HG03103 (cell line): ENCODE data around the gene MRPL38.
"Not testable (repeated sequence)": the region's sequence is repeated elsewhere in the genome, so short reads cannot be mapped to it uniquely, and the experiment has no call there.

Experiments used
- ATAC-seq: cut with Tn5 transposase; IDR thresholded peaks from one replicate; pipeline ENCODE4 v1.9.1; 2021; ENCODE audit warnings: low read depth; ENCODE audit not compliant: unreplicated experiment

MRPL38 gene

DNA sequence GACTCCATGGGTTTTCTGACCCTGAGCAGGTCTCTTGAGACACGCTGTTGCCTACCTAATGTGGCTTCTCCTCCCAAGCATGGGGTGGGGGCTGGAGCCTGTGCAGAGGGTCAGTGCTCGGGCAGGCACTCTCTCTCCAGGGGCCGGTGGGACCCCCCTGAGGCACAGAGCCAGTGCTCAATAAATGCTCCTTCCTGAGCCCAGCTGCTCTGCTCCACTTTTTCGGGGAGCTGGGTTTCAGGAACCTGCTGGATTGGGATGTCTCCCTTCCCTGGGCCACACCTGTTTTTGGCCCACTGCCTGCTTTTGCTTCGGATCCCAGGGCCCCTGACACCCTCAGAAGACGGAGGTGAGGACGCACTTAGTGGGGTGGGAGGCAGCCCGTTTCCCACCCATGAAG, 6.6 kb downstream of the MRPL38 start:
- ATAC-seq: no peak

GRCh38 chr17:75897160-75898019, 7.3 kb downstream of the MRPL38 start:
- no peak for ATAC-seq

- ATAC-seq: peak; percentile 48
Measured at GRCh38 chr17:75896415-75897159, 8.1 kb downstream of the MRPL38 start, which contains the start of gene TRIM65. Gene TRIM65, minus strand, starts transcription at chr17:75896951. Its CDS starts 14 bp downstream, at chr17:75896937.

- ATAC-seq: no peak
Measured at GRCh38 chr17:75895370-75896155, 9.1 kb downstream of the MRPL38 start.

DNA sequence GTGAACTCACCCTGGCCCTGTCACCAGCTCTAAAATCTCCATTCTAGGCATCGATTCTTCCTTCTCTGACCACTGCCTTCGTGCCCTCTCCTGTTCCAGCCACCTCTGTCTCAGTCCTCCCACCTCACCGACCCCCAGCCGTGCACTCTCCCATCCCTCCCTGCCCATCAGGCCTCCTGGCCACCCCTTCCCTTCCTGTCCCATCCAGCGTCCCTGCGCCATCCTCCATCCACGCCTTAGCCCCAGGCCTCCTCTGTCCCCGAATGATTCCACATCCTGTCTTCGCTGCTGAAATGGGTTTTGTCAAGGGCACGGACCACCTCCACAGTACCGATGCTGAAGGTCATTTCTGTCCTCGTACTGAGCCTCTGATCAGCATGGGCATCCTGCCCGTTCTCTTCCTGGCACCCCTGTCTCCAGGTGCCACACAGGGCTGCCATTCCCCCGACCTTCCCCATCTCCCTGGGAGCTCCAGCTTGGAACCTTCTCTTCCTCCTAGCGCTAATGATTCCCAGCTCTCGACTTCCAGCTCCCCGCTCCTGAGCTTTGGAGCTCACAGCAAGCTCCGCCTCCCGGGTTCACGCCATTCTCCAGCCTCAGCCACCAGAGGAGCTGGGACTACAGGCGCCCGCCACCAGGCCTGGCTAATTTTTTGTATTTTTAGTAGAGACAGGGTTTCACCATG, 10.5 kb downstream of the MRPL38 start:
- ATAC-seq: no peak

GRCh38 chr17:75893305-75894048, 11.2 kb downstream of the MRPL38 start:
- no peak for ATAC-seq

DNA sequence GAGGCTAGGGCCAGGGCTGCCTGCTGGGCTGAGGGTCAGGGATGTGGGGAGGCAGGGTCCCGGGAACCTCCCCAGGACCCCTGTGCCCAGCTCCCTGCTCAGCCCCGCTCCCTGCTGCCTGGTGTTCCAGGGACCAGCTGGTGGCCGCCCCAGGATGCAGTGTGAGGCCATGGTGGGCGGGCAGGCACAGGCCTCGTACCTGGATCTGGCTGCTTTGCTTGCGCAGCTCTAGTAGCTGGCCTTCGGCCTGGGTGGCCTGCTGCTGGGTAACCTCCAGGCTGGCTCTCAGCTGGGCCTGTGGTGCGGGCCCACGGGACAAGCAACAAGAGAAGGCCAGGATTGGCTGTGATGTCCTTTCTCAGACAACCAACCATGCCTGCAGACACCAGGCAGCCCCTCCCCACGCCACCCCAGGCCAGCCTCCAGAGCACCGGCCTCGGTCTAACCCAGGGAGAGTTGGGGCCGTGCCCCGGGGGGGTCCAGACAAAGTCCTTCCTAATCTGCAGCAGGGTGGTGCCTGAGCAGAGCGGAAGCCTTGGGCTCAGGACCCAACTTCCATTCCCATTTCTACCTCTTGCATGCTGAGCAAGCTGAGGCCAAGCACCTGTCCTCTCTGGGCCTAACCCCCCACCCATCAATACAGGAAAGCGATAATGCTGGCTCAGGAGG, 12.0 kb downstream of the MRPL38 start:
- ATAC-seq: no peak

DNA sequence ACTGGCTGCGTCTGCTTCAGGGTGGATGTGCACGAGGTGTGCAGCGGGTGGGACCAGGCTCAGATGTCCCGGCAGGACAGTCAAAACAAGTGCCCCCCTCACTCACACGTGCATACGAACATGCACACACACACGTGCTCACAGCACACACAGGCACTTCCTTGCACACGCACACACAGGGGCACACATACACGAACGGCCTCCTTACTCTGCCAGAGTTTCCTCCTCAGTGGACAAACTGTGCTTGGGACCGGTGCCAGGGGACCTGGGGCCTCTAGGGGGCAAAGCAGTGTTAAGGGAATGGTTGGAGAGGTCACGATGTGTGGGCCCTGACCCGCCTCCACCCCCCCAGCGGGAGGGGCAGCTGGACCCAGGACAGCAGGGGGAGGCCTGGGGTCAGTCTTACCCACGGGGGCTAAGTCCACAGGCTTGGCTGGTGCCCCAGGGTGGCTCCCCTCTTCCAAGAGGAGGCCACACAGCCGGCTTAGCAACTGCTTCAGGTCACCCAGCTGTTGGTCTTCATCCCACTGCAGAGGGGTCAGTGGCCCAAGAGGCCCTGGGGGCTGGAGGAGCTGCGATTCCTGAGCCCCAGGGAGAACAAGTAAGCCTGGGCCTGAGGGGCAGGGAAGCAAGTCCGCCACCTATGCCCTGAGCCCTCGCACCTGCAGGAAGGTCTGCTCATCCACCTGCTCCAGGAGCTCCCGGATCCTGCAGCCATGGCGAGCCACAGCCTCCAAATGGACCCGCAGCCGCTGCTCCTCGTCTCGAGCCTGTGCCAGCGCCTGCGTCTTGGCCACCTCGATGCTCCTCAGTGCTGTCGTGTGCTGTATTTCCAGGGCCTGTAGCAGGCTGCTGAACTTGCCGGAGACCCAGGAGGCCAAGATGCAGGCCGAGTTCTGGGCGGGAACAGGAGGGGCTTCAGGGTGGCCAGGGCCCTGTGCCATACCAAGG, 12.8 kb downstream of the MRPL38 start:
- ATAC-seq: no peak

DNA sequence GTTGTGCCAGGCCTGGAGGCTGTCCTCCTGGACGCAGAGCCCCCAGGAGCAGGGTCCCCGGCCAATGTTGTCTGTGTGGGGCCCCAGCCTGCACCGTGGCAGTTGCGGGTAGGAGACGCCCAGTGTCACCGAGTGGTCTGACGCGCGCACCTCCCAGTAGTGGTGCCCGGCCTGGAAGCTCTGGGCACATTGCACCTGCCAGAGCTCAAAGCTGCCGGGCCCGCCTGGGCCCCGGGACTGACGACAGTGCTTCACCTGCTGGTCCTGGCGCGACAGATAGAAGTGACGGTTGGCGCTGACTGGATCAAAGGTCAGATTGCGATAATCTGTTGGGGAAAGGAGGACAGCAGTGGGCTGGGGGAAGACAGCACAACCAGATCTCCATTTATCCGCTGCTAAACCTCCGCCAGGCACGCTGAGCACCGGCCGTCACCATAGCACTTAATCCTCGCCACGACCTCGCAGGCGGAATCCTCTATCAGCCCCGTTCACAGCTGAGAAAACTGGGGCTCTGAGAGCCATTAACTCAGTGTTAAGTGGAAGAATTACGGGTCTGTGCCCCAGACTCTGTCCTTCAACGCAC, 13.6 kb downstream of the MRPL38 start:
- ATAC-seq: no peak

- no peak for ATAC-seq
Measured at GRCh38 chr17:75889454-75889853, 15.2 kb downstream of the MRPL38 start.

DNA sequence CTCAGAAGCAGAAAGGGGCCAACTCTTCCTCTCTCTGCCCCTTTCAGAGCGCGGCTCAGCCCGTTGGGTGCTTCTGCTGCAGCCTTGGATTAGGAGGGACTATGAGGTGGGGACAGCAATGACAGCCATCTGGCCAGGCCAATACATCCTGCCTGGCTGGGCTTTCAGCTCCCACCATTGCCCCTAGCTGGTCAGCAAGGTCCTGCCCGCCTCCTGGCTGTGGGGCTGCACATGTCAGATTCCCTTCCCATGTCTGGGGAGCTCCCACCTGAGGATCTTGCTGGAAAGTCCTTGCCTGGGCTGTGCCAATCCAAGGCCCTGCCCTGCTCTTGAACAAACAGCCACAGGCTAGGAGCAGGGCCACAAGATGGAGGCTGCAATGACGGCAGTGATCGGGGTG, 16.2 kb downstream of the MRPL38 start:
- no peak for ATAC-seq

GRCh38 chr17:75885860-75886259, 18.8 kb downstream of the MRPL38 start:
- ATAC-seq: not testable (repeated sequence)

- no peak for ATAC-seq
Measured at GRCh38 chr17:75885431-75885830, 19.3 kb downstream of the MRPL38 start.

GRCh38 chr17:75881678-75882454, 22.8 kb downstream of the MRPL38 start:
- ATAC-seq: no peak

DNA sequence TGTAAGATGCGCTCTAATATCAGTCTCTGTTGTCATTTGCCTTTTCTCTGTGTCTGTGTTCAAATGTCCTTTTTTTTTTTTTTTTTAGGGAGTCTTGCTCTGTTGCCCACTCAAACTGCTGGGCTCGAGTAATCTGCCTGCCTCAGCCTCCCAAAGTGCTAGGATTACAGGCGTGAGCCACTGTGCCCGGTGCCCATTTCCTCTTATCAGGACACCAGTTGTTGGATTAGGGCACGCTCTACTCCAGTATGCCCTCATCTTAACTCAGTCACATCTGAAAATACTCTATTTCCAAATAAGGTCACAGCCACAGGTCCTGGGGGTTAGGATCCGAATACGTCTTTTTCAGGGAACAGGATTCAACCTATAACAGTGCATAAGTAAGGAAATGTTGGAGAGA, 24.4 kb downstream of the MRPL38 start:
- no peak for ATAC-seq

DNA sequence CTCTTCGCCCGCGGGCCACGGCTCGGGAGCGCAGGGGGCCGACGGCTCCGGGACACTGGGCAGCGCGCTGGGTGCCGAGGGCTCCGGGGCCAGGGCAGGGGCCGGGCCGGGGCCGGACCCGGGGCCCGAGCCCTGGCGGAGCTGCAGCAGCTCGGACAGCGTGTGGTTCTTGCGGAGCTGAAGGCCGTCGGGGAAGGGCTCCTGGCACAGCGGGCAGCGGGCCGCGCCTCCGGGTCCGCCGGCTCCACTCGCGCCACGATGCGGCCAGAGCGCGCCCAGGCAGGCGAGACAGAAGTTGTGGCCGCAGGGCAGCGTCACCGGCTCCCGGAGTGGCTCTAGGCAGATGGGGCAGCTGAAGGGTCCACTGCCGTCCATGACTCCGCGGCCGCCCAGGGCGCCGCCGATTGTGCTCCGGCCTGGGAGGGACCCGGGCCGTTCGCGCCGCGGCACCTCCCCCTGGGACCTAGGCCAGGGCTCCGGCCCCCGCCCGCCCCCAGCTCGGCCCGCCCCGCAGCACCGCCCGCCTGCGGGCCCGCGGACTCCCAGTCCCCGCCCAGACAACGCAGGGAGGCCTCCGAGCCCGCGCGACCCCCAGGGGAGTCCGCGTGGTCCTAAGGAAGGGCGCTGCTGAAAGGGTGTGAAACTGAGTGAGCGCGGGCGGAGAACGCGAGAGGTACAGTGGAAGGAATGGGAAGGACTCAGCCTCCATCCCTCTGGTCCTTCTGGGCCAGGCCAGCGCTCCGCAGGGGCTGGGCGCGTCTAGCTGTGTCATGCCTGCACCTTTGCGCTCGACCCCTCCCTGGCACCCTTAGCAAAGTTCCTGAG, 26.3 kb downstream of the MRPL38 start, which contains the start of gene TRIM47:
TRIM47 (minus strand) TSS at position 408 of the 825 bp plus-strand sequence; CDS start at position 375, 33 bp downstream.
- ATAC-seq: no peak
